NB4 (cell line): ENCODE data around the gene CUX1.

Source experiments
- DNase-seq: peaks from one replicate; pipeline ENCODE4 v3.0.0; 2010; ENCODE audit warnings: low read depth
- H3K4me3 ChIP-seq: one replicate; pipeline ENCODE4 v1.5.1; 2011; ENCODE audit warnings: mild to moderate bottlenecking, low read depth, low read length, moderate library complexity
- CTCF ChIP-seq: IDR thresholded peaks from one replicate; pipeline ENCODE4 v1.5.1; 2012; ENCODE audit warnings: low read depth, low read length
- MAX ChIP-seq: IDR thresholded peaks from 2 replicates; pipeline ENCODE4 v1.6.1; 2011; ENCODE audit warnings: low read depth, low read length
- MYC ChIP-seq: IDR thresholded peaks from 2 replicates; pipeline ENCODE4 v1.6.1; 2011; ENCODE audit warnings: low read depth, low read length
- POLR2A ChIP-seq: IDR thresholded peaks from 2 replicates; pipeline ENCODE4 v1.6.1; 2011; ENCODE audit warnings: mild to moderate bottlenecking; ENCODE audit not compliant: insufficient read length; ENCODE audit errors: extremely low read depth

Gene CUX1

GRCh38 chr7:102072636-102073209, 255.3 kb downstream of the CUX1 start:
- TF ChIP-seq MAX (no peak), POLR2A (no peak), CTCF (no peak), MYC (no peak)
- no peak for DNase-seq
- H3K4me3 ChIP-seq = no peak overlapping the region

- no peak overlapping the region for H3K4me3 ChIP-seq
- DNase-seq = no peak
- no peak for TF ChIP-seq POLR2A
- no peak for TF ChIP-seq MYC
- no peak for TF ChIP-seq MAX
- TF ChIP-seq CTCF = no peak
Observed at GRCh38 chr7:102073931-102074880, 256.8 kb downstream of the CUX1 start.

GRCh38 chr7:102075126-102075525, 257.7 kb downstream of the CUX1 start:
- TF ChIP-seq MAX = no peak
- TF ChIP-seq MYC = no peak
- no peak for TF ChIP-seq POLR2A
- TF ChIP-seq CTCF = no peak
- DNase-seq = no peak
- H3K4me3 ChIP-seq = no peak overlapping the region

- TF ChIP-seq MAX (no peak), POLR2A (no peak), CTCF (no peak), MYC (no peak)
- no peak overlapping the region for H3K4me3 ChIP-seq
- no peak for DNase-seq
Observed at GRCh38 chr7:102075553-102076135, 258.2 kb downstream of the CUX1 start.

- peak; percentile 44 for DNase-seq
- H3K4me3 ChIP-seq = no peak overlapping the region
- TF ChIP-seq POLR2A = no peak
- TF ChIP-seq MAX = no peak
- no peak for TF ChIP-seq CTCF
- TF ChIP-seq MYC = 0 out of 2 replicates have a peak, but pooled peaks have one; percentile 16
Observed at GRCh38 chr7:102077081-102077480, 259.7 kb downstream of the CUX1 start.
